Upper lobe of left lung (tissue), 6 donors: ENCODE results near the gene TMEM229A. TPM values are rescaled to one million over a fixed set of nuclear protein-coding genes. Genes with fewer than 3 reads are reported as not detected.

Source experiments
- ATAC-seq, 2 donors: fragments of 200-7000 bp; cut with Tn5 transposase; one replicate each; pipeline ENCODE4 v1.9.1; 2022; ENCODE audit warnings: mild to moderate bottlenecking in 2 of 2, moderate library complexity in 2 of 2; ENCODE audit not compliant: low FRiP score in 2 of 2
- DNase-seq, 2 donors: peaks; one replicate each; pipeline ENCODE4 v3.0.0-alpha.2; 2019 to 2020
- H3K27ac ChIP-seq, 4 donors: fragments of 200-600 bp; sonication (generic); one replicate each; pipeline ENCODE4 v1.5.1; 2016 to 2019
- H3K27me3 ChIP-seq, 4 donors: fragments of 200-600 bp; sonication (generic); one replicate each; pipeline ENCODE4 v1.5.1; 2017 to 2019
- H3K36me3 ChIP-seq, 4 donors: fragments of 200-600 bp; sonication (generic); one replicate each; pipeline ENCODE4 v1.5.1; 2016 to 2019
- H3K4me1 ChIP-seq, 4 donors: fragments of 200-600 bp; sonication (generic); one replicate each; pipeline ENCODE4 v1.5.1; 2018 to 2019
- H3K4me3 ChIP-seq, 4 donors: fragments of 200-600 bp; sonication (generic); one replicate each; pipeline ENCODE4 v1.5.1; 2017 to 2019; ENCODE audit warnings: mild to moderate bottlenecking in 2 of 4, moderate library complexity in 1 of 4
- H3K9me3 ChIP-seq, 4 donors: fragments of 200-600 bp; sonication (generic); one replicate each; pipeline ENCODE4 v1.5.1; 2018 to 2019
- EP300 ChIP-seq, 4 donors: sonication (generic); formaldehyde crosslinking; IDR thresholded peaks; one replicate each; pipeline ENCODE4 v1.5.1; 2017; ENCODE audit warnings: antibody characterized with exemption in 4 of 4, control low read depth in 2 of 4
- POLR2A ChIP-seq, 4 donors: fragments of 450-650 bp; IDR thresholded peaks; one replicate each; pipeline ENCODE4 v1.5.1; 2016 to 2017; ENCODE audit warnings: antibody characterized with exemption in 4 of 4, mild to moderate bottlenecking in 2 of 4
- POLR2AphosphoS5 ChIP-seq, 2 donors: sonication (generic); formaldehyde crosslinking; IDR thresholded peaks; one replicate each; pipeline ENCODE4 v1.5.1; 2017; ENCODE audit warnings: antibody characterized with exemption in 2 of 2
- WGBS, 2 donors: methylation state at CpG; one replicate each; pipeline ENCODE4 v1.1.5; 2017 to 2018; 5-methylcytosine and 5-hydroxymethylcytosine counted together
- total RNA-seq, 6 donors: library from RNA; depleted of rRNA in 4 of 6; stranded (reverse); fragments of >200 nt in 4 of 6; gene quantifications; one replicate each; pipeline versions ENCODE4 v1.1.0 to v1.2.1, GENCODE V29; 2016 to 2021
- TF ChIP-seq, protein P1 (sequence below), 6 experiments: fragments of 450-650 bp in 4 of 6; fragments of 200-600 bp in 2 of 6; sonication (generic) in 2 of 6; IDR thresholded peaks; one replicate each; pipeline ENCODE4 v1.5.1; 2016 to 2019; ENCODE audit warnings: antibody characterized with exemption in 6 of 6
- donor health status: DM: no; HTN: no; CAD: no; lungs with moderate emphysema.
- donor health status: DM: no; HTN: yes; CAD: no; lungs with severe emphysema.

Gene TMEM229A
- total RNA-seq, 6 donors from 2014 or later, result 0.14 TPM; not detected in 5

DNA sequence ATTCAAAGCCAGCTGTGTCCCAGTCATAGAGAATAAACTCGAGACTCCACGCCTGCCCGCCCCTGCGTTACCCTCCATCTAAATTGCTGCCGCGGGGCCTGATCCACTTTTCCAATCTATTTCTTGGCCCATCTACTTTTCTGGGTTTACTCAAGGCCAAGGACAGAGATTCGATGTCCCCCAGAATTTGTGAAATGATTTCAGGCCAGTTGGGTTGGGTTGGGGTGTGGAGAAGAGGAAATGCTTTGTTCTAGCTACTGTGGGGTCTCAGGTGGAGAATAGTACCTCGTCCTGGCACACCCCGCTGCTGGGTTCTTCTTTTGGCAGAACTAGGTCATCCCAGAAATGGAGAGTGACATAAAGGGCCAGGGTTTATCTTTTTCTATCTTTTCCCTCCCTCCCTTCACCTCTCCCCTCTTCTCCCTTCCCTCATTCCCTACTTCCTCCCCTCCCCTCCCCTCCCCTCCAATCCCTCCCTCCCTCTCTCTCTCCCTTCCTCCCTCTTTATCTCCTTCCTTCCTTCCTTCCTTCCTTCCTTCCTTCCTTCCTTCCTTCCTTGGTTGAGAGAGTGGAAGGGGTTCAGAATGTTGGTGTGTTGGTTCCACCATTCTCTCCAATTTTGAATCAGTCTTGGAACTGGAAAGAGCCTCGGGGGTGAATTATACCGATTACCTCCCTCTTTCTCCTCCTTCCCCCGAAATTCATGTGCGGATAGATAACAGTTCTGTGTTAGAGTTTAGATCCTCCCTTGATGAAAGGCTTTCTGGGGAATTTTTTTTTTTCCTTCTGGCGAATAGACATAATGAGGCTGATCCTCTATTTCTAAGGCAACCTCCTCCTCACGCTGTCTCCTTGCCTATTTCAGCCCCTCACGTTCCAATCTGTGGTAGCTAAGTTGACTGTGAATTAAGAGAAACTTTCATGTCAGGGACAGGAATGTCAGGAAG lies 1.2 kb upstream of the TMEM229A start:
- peaks cover 17 to 22% (median 19%) of the 10 kb centered on the region in 4 donors for H3K4me1 ChIP-seq
- H3K27me3 ChIP-seq, result peaks cover 0 to 20% (median 9%) of the 10 kb centered on the region in 4 donors
- H3K27ac ChIP-seq, result no peak overlapping the region
- no peak for ATAC-seq
- TF ChIP-seq POLR2AphosphoS5 (IDR thresholded peaks at IDR 0.05) (no peak), POLR2A (IDR thresholded peaks at IDR 0.05) (no peak), EP300 (IDR thresholded peaks at IDR 0.05) (no peak)
- TF ChIP-seq, protein P1, sequence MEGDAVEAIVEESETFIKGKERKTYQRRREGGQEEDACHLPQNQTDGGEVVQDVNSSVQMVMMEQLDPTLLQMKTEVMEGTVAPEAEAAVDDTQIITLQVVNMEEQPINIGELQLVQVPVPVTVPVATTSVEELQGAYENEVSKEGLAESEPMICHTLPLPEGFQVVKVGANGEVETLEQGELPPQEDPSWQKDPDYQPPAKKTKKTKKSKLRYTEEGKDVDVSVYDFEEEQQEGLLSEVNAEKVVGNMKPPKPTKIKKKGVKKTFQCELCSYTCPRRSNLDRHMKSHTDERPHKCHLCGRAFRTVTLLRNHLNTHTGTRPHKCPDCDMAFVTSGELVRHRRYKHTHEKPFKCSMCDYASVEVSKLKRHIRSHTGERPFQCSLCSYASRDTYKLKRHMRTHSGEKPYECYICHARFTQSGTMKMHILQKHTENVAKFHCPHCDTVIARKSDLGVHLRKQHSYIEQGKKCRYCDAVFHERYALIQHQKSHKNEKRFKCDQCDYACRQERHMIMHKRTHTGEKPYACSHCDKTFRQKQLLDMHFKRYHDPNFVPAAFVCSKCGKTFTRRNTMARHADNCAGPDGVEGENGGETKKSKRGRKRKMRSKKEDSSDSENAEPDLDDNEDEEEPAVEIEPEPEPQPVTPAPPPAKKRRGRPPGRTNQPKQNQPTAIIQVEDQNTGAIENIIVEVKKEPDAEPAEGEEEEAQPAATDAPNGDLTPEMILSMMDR (IDR thresholded peaks at IDR 0.05), result no peak
- H3K9me3 ChIP-seq, result no peaks in the 10 kb centered on the region
- H3K36me3 ChIP-seq, result no peaks in the 10 kb centered on the region
- 57 to 58% methylated on average over 16 of the region's 16 CpGs for WGBS, 2 donors
- peak overlapping the region in 1 of 4 donors; percentile 39 for H3K4me3 ChIP-seq
- DNase-seq, result no peak

DNA sequence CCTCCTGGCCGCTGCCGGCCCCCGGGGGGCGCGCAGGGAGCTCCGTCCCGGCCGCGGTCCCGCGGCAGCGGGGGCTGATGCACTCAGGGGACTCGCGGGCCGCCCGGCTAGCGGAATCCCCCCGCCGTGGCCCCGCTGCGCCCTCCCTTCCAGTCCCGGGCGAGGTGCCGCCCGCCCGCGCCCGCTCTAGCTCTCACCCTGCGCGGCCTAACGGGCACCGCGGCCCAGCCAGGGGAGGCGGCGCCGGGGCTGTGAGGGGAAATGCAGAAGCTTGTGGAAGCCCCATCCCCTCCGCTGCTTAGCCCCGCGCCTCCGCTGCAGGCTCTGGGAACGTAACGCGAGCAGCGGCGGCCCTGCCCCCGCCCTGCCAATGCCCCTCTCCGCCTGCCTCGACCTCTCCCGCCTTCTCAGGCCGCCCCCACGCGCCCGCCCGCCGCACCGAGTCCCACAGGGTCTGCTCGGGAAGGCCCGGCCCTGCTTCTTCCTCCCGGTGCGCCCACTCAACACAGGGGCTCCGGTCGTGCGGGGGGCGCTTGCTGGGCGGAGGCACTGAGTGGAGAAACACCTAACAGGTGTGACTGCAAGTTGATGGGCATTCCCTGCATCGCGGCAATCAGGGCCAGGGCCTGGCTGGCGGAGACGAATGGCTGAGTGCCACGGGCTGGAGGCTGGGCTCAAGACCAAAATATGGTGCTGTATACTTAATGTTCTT lies 384 bp upstream of the TMEM229A start:
- H3K27ac ChIP-seq, result no peak overlapping the region
- DNase-seq (peak in 1 of 2 donors; percentile 84), ATAC-seq (peak in 1 of 2 donors; percentile 19)
- TF ChIP-seq EP300 (IDR thresholded peaks at IDR 0.05) (no peak), POLR2AphosphoS5 (IDR thresholded peaks at IDR 0.05) (no peak), POLR2A (IDR thresholded peaks at IDR 0.05) (no peak)
- TF ChIP-seq, protein P1 (IDR thresholded peaks at IDR 0.05), result no peak
- peaks cover 0 to 20% (median 9%) of the 10 kb centered on the region in 4 donors for H3K27me3 ChIP-seq
- H3K9me3 ChIP-seq, result no peaks in the 10 kb centered on the region
- peaks cover 17 to 22% (median 19%) of the 10 kb centered on the region in 4 donors for H3K4me1 ChIP-seq
- H3K36me3 ChIP-seq, result no peaks in the 10 kb centered on the region
- whole genome bisulfite sequencing, 2 donors, result 2 to 4% methylated on average over 10 to 51 of the region's 70 CpGs
- peak overlapping the region in 3 of 4 donors; percentile 39 to 50 (median 43) for H3K4me3 ChIP-seq

DNA sequence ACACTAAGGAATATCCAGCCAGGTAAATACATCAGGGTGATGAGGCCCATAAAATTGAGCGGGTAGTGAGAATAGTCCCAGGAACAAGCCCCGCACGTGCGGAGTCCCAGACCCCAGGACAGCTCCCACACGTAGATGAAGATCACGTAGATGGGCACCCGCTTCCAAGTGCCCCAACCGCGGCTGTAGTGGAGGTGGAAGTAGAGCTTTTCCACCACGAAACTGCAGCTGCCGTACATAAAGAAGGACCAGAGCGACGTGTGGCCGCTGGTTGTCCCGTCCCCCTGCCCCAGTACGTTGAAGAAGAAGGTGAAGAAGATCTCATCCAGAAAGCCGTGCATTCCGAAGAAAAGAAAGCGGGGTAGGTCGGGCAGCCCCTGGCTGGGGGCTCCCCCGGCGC lies 948 bp downstream of the TMEM229A start:
- 3 to 5% methylated on average over 16 to 22 of the region's 22 CpGs for WGBS, 2 donors

DNA sequence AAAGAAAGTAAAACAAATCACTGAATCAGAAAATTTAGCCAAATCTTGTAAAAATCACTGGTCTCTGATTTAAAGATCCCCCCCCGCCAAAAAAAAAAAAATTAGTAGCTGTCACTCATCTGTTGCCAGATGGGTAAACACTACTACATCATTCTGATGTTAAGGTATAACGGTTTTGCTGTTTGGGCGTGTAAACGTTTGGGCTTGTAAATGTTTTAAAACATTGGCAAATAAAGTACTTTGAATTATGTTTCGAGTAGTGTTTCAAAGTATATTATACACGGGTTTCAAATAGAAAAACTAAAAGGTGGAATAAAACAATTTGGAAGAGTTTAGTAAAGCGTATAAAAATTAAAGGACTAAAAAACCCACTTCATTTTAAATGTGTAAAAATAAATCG lies 1.5 kb downstream of the TMEM229A start:
- H3K27ac ChIP-seq, result no peak overlapping the region
- ATAC-seq, result no peak
- 28 to 33% methylated on average over 8 of the region's 8 CpGs for WGBS, 2 donors
- no peak overlapping the region for H3K4me3 ChIP-seq
- H3K9me3 ChIP-seq, result no peaks in the 10 kb centered on the region
- no peak for DNase-seq
- no peaks in the 10 kb centered on the region for H3K36me3 ChIP-seq
- TF ChIP-seq, protein P1 (IDR thresholded peaks at IDR 0.05), result no peak
- H3K4me1 ChIP-seq, result peaks cover 17 to 22% (median 19%) of the 10 kb centered on the region in 4 donors
- peaks cover 0 to 20% (median 9%) of the 10 kb centered on the region in 4 donors for H3K27me3 ChIP-seq

More for the DNA sequence above, 948 bp downstream of the TMEM229A start:
- peaks cover 0 to 20% (median 9%) of the 10 kb centered on the region in 4 donors for H3K27me3 ChIP-seq
- no peak overlapping the region for H3K27ac ChIP-seq
- no peaks in the 10 kb centered on the region for H3K36me3 ChIP-seq
- DNase-seq, result no peak
- H3K4me3 ChIP-seq, result peak overlapping the region in 3 of 4 donors; percentile 39 to 50 (median 43)
- peaks cover 17 to 22% (median 19%) of the 10 kb centered on the region in 4 donors for H3K4me1 ChIP-seq
- H3K9me3 ChIP-seq, result no peaks in the 10 kb centered on the region
- TF ChIP-seq POLR2AphosphoS5 (IDR thresholded peaks at IDR 0.05), result no peak
- no peak for TF ChIP-seq POLR2A (IDR thresholded peaks at IDR 0.05)
- TF ChIP-seq EP300 (IDR thresholded peaks at IDR 0.05), result no peak
- TF ChIP-seq, protein P1 (IDR thresholded peaks at IDR 0.05), result no peak
- ATAC-seq, result peak in 1 of 2 donors; percentile 9
